Hindlimb muscle (tissue), 1 donor: ENCODE measurements around the gene GALNT11. TPM values are rescaled to one million over a fixed set of nuclear protein-coding genes. Genes with fewer than 3 reads are reported as not detected.

Experiments
- DNase-seq: peaks from one replicate; pipeline ENCODE4 v3.0.0-alpha.2; 2013
- polyA plus RNA-seq: library from polyadenylated mRNA; unstranded; fragments of 120-200 nt; gene quantifications from one replicate; pipeline ENCODE4 v1.2.1, GENCODE V29; 2013; ENCODE audit not compliant: insufficient read length

The GALNT11 gene
- polyA plus RNA-seq, 1 donor, result 29.6 TPM

DNA sequence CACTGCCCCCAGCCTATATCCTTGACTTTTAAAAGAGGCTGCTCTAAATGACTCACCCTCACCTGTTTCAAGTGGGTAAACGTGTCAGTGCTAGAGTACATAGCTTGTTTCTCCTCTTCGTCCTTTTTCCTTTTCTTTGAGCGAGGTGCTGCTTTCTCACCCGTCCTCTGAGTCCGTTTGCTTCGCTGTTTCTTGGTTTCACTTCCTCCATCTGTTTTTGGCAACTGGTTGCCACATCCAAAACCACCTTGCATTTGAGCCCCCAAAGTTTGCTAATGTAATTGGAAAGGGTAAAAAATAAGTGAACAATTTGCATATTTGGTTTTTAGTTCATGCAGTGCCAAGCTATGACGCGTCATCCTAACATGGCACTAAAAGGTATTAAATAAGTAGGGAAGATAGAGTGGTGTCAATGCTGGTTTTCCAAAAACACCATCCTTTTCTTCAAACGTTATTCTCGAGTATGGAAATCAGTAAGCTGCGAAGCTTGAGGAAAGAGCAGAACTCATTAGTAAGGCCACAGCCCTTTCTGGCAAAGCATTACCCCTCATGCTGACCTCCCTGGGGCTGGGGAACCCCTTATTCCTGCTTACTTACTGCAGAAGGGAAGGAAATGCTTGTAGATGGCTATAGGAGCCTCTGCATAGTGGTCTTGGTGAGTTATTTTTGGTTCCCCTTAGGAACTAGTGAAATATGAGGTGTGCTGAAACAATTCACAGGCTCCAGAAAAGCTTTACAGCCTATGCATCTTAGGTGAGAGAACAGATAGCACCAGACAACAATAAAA lies 133.5 kb downstream of the GALNT11 start:
- no peak for DNase-seq

DNA sequence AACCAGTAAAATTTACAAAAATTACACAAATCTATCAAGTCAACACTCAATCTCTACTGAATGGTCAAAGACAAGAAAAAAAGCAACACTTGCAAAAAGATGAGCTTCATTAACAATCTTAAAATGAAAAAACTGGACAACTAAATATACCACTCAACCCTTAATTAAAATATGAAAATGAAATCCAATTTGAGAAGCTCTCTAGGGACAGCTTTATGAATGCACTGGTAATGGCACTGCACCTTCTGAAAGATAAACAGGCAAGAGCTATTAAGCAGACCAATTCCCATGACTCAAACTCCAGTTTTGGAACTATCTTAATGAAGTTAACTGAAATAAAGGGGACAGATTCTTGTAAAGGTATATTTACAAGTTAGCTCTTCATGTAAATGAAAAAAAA lies 135.7 kb downstream of the GALNT11 start:
- DNase-seq, result no peak

DNA sequence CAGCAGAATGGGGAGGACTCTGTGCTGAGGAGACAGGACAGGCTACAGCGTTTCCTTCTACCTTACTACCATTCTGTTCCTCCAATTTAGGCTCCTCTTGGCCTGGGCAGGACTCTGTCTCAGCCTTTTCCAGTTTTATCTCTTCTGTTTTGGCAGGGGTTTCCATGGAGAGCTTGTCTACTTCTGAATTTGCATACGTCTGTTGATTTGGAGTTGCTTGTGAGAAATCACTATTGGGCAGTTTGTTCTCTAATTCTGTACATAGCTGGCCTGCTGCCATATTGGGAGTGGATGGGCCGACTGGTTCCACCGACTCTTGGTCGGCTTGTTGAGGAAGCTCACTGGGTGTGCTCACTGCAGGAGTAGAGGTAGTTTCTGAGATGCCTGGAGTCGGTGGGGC lies 136.8 kb downstream of the GALNT11 start:
- DNase-seq, result no peak

Other genes with a start within 250 kb of the GALNT11 start
- 14.2 TPM for gene PRKAG2, start 148.6 kb upstream of the GALNT11 start, polyA plus RNA-seq
- not detected for gene GALNTL5, start 69.2 kb upstream of the GALNT11 start, polyA plus RNA-seq